Fibroblast of peridontal ligament (primary cell): ENCODE data around the gene IMP3.
"Not testable (repeated sequence)": the region's sequence is repeated elsewhere in the genome, so short reads cannot be mapped to it uniquely, and the experiment has no call there.

Experiments
- DNase-seq: peaks from one replicate; pipeline ENCODE4 v3.0.0-alpha.2; 2010; ENCODE audit errors: extremely low read depth

The IMP3 gene

GRCh38 chr15:75650908-75651809, 11.1 kb upstream of the IMP3 start:
- no peak for DNase-seq

GRCh38 chr15:75649848-75650247, 9.8 kb upstream of the IMP3 start:
- no peak for DNase-seq

- DNase-seq, result no peak
Observed at GRCh38 chr15:75649045-75649761, 9.2 kb upstream of the IMP3 start.

- DNase-seq, result peak; percentile 44
Observed at GRCh38 chr15:75648156-75649000, 8.4 kb upstream of the IMP3 start.

GRCh38 chr15:75647370-75648155, 7.5 kb upstream of the IMP3 start, which contains the start of gene SNX33:
Gene SNX33 (plus strand): TSS chr15:75647912. CDS start chr15:75649103, 1,191 bp downstream.
- peak; percentile 84 for DNase-seq

GRCh38 chr15:75646944-75647364, 6.9 kb upstream of the IMP3 start:
- no peak for DNase-seq

GRCh38 chr15:75646112-75646943, 6.3 kb upstream of the IMP3 start:
- no peak for DNase-seq

- no peak for DNase-seq
Observed at GRCh38 chr15:75644376-75644775, 4.4 kb upstream of the IMP3 start.

GRCh38 chr15:75641603-75642002, 1.6 kb upstream of the IMP3 start:
- no peak for DNase-seq

- no peak for DNase-seq
Observed at GRCh38 chr15:75641179-75641503, 1.1 kb upstream of the IMP3 start.

GRCh38 chr15:75640483-75641178, 607 bp upstream of the IMP3 start:
- DNase-seq, result peak; percentile 69

GRCh38 chr15:75639191-75639708, 774 bp downstream of the IMP3 start:
- no peak for DNase-seq

GRCh38 chr15:75637245-75638009, 2.6 kb downstream of the IMP3 start:
- DNase-seq, result no peak

- DNase-seq, result no peak
Observed at GRCh38 chr15:75636026-75636425, 4.0 kb downstream of the IMP3 start.

- not testable (repeated sequence) for DNase-seq
Observed at GRCh38 chr15:75633922-75634321, 6.1 kb downstream of the IMP3 start.

GRCh38 chr15:75631935-75632334, 8.1 kb downstream of the IMP3 start:
- DNase-seq, result no peak

- peak; percentile 84 for DNase-seq
Observed at GRCh38 chr15:75625542-75626347, 14.3 kb downstream of the IMP3 start, which contains the start of gene SNUPN. Gene SNUPN (minus strand): TSS chr15:75625725. CDS start chr15:75621051, 4,674 bp downstream.

- no peak for DNase-seq
Observed at GRCh38 chr15:75622505-75622904, 17.5 kb downstream of the IMP3 start.
